Measurements from ENCODE around the gene USP30.

Gene USP30

GRCh38 chr12:109114644-109115043 is 62.3 kb downstream of the USP30 start:
- no peak for TF ChIP-seq CTCF (IDR thresholded peaks at IDR 0.05; ENCODE audit: low read depth, low read length)
- no peak overlapping the region for H3K4me3 ChIP-seq (replicated peaks in 1 of 2; ENCODE audit: low read depth in 2 of 2, low read length in 2 of 2)
- no peak for DNase-seq (ENCODE audit: low read depth in 2 of 2)

- H3K4me3 ChIP-seq (replicated peaks in 1 of 2; ENCODE audit: low read depth in 2 of 2, low read length in 2 of 2) = no peak overlapping the region
- no peak for TF ChIP-seq CTCF (IDR thresholded peaks at IDR 0.05; ENCODE audit: low read depth, low read length)
- no peak for DNase-seq (ENCODE audit: low read depth in 2 of 2)
Observed at GRCh38 chr12:109115404-109115757, 63.0 kb downstream of the USP30 start.

GRCh38 chr12:109115758-109116610 is 63.6 kb downstream of the USP30 start, which contains the start of gene ACACB:
TSS of gene ACACB (plus strand) at chr12:109116587. CDS start at chr12:109139406, 22,819 bp downstream.
- no peak within 1 kb of the TSS for H3K4me3 ChIP-seq (replicated peaks in 1 of 2; ENCODE audit: low read depth in 2 of 2, low read length in 2 of 2)
- no peak for TF ChIP-seq CTCF (IDR thresholded peaks at IDR 0.05; ENCODE audit: low read depth, low read length)
- DNase-seq (ENCODE audit: low read depth in 2 of 2) = peak in 1 of 2 donors; percentile 30

GRCh38 chr12:109116611-109116949 is 64.2 kb downstream of the USP30 start:
- no peak for DNase-seq (ENCODE audit: low read depth in 2 of 2)
- TF ChIP-seq CTCF (IDR thresholded peaks at IDR 0.05; ENCODE audit: low read depth, low read length) = no peak

GRCh38 chr12:109120095-109120494 is 67.7 kb downstream of the USP30 start:
- no peak overlapping the region for H3K4me3 ChIP-seq (replicated peaks in 1 of 2; ENCODE audit: low read depth in 2 of 2, low read length in 2 of 2)
- no peak for DNase-seq (ENCODE audit: low read depth in 2 of 2)
- no peak for TF ChIP-seq CTCF (IDR thresholded peaks at IDR 0.05; ENCODE audit: low read depth, low read length)

More at GRCh38 chr12:109116611-109116949, 64.2 kb downstream of the USP30 start:
- H3K4me3 ChIP-seq (replicated peaks in 1 of 2; ENCODE audit: low read depth in 2 of 2, low read length in 2 of 2) = no peak overlapping the region

- TF ChIP-seq CTCF (IDR thresholded peaks at IDR 0.05; ENCODE audit: low read depth, low read length) = no peak
- H3K4me3 ChIP-seq (replicated peaks in 1 of 2; ENCODE audit: low read depth in 2 of 2, low read length in 2 of 2) = no peak overlapping the region
- DNase-seq (ENCODE audit: low read depth in 2 of 2) = no peak
Observed at GRCh38 chr12:109120557-109120956, 68.2 kb downstream of the USP30 start.
